MV-4-11 (cell line): ENCODE data around the gene LAMB3.
"Not testable (repeated sequence)": the region's sequence is repeated elsewhere in the genome, so short reads cannot be mapped to it uniquely, and the experiment has no call there.

Experiments
- DNase-seq: peaks from one replicate; lab custom pipeline; 2025; lab: John Stamatoyannopoulos, UW

The LAMB3 gene

GRCh38 chr1:209652121-209652735 lies at the start of gene LAMB3:
TSS of gene LAMB3 (minus strand) at chr1:209652425. CDS start at chr1:209650944, 1,481 bp downstream.
- no peak for DNase-seq

- DNase-seq = not testable (repeated sequence)
Measured at GRCh38 chr1:209700686-209701085, 48.5 kb upstream of the LAMB3 start.

DNA sequence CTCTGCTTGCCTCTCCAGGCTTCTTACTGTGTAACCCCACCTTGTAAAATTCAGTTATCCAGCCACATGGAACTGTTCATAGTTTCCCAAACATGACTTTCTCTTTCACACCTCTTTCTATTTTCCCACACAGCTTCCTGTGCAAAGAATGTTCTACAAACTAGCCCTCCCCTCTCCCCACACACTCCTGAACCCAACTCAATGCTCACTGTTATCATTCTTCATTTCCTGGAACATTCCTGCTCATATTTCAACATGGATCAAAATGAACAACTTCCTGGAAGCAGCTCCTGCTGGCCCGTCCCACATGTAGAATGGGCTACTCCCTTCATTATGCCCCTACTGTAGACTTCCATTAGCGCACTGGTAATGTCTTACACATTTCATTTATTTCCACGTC lies 44.9 kb upstream of the LAMB3 start:
- DNase-seq = no peak

DNA sequence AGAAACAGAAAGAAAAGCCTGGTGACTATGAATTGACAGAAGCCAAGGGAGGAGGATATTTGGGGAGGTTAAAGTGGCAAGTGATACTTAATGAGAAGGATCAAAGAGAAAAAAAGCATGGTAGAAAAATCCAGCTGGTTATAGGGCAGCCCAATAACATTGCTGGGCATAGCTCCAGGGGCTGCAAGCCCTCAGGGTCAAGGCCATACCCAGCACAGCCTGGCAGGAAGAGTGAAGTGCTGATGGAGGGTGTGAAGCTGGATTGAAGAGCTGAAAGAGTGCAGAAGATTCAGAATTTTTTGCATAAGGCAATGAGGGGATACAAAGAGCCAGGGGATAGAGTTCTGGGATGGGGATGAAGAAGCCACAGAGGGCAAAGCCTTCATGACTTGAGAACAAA lies 44.4 kb upstream of the LAMB3 start:
- DNase-seq = no peak

DNA sequence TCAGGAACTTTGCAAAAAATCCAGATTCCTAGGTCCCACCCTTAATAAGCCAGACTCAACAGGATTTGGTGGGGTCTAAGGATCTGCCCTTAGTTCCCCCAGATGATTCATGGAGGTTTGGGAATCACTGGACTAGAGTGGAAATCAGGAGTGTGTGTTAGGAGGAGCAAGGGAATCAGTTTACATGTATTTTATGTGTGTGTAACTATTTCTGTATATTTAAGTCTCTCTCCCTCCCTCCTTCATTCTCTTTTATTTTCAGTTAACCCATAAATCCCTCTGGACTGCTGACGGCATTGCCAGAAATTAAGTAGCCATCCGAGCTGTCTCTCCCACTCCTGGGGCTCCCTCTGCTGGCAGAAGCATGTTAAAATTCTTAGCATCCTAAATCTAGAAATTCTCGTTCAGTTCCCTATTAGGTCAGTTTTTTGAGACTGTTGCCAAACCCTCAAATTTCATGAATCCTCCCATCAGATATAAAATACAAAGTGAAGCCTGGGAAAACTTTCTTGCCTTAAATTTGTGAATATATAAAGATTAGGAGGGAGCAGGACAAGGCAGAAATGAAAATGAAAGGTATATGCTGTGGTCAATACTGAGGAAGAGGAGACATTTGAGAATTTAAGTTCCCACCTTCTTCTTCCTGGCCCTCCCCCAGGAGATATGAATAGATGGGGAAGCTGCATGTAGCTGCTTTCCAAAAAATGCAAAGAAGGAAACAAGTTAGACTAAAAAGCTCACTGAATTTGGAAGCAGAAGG lies 40.7 kb upstream of the LAMB3 start:
- DNase-seq = peak; percentile 70

- DNase-seq = no peak
Measured at GRCh38 chr1:209692296-209692695, 40.1 kb upstream of the LAMB3 start.

DNA sequence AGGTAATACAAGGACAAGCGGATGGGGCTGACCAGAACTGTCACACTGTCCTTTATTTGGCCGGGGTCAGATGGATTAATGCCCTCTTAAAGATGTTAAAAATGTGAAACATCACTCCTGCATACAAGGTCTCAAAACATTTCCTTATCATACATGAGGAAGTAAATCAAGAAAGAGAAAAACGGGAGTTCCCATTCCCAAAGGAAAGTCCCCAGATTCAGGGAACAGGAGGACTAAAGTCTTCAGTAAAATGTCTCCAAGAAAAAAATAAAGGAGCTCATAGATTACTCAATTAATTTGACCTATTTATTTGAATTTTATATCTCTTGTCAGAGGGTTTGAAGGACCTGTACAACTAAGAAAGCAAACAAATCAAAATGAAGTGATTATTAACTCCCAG lies 39.0 kb upstream of the LAMB3 start:
- no peak for DNase-seq

DNA sequence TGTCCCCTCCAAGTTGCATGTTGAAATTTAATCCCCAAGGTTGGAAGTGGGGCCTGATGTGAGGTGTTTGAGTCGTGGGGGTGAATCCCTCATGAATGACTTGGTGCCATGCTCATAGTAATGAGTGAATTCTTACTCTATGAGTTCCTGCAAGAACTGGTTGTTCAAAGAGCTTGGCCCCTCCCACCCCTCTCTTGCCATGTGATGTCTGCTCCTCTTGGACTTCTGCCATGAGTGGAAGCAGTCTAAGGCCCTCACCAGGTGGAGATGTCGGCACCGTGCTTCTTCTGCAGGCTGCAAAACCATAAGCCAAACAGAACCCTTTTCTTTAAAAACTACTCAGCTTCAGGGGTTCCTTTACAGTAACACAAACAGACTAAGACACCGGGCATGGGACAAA lies 37.3 kb upstream of the LAMB3 start:
- DNase-seq = no peak

- DNase-seq = no peak
Measured at GRCh38 chr1:209688746-209689234, 36.6 kb upstream of the LAMB3 start.

DNA sequence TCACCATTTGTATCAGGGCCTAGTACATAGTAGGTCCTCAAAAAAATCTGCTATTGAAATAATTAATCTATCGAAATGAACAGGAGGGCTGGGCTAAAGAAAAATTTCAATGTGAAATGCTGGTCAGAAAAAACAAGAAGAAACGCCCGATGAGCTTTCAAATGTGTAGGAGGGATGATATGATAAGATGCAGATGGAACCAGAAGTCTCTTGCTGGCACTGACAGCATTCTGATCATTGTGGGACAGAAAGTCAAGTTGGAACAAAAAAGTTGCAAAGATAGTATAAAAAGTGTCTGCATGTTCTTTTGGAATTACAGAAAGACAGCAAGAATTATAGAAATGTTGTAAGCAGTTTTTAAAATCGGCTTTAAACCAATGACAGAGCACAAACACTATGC lies 34.1 kb upstream of the LAMB3 start:
- DNase-seq = no peak

DNA sequence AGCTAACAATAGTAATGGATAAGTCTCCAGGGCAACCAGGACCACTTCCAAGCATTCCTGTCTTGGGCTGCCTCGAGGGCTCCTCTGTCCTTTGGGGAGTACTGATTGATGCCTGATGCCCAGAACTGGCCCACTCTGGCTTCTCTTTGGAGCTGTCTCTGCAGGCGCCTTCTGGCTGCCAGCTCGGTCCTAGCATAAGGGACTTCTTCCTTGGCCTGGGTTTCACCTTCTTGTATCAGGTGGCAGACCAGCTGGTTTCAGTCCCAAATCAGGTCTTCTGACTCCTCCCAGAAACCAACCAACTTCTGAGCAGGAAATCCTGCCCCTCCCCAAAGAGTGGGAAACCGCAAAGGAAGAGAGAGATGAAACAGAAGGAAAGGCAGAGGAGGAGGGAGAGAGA lies 33.6 kb upstream of the LAMB3 start:
- DNase-seq = no peak

DNA sequence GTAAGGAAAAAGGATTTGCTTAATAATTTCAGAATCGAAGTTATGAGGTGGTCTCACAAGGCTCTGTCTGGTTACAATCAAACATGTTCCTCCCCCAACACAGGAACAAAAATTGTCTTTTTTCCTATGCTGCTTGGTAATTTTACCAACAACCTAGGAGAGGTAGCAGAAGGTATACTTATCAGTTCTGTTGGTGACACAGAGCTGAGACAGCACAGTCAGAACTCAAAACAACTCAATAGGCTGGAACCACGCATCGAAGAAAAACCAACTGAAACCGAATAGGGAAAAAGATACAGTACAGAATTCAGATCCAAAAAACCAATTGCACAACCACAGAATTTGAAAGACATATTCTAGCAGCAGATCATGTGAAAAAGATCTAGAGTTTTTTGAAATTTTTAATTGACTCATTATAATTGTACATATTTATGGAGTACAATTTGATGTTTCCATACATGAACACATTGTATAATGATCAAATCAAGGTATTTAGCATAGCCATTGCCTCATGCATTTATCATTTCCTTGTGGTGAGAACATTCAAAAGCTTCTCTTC lies 26.8 kb upstream of the LAMB3 start:
- no peak for DNase-seq

- DNase-seq = no peak
Measured at GRCh38 chr1:209675565-209676154, 23.4 kb upstream of the LAMB3 start.

DNA sequence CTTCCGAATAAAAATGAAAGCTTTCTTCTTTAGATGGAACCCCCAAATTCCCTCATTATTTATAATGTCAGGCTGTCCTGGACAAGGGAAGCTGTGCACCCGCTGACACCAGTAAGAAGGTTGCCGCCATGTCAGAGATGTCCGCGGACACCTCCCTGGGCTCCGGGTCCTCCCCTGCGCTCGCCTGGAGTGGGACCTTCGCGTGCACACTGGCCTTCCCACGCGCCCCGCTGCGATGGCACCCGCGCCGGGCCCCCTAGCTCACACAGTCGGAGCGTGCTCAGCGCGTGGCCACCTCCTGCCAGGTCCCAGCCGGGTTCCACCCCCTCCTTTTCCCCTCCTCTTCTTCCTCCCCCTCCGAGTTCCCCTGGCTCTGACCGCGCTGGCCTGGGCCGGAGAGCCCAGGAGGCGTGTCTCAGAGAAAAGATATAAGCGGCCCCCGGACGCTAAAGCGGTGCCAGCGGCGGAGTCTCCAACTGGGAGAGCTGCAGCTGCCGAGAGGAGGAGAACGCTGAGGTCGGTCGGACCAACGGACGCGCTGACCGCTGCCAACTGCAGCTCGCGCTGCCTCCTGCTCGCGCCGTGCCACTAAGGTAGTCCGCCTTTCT lies 22.8 kb upstream of the LAMB3 start, which contains the start of gene G0S2:
TSS of gene G0S2 (plus strand) at position 456 of the 608 bp plus-strand sequence. CDS start 273 bp downstream, outside the sequence.
- peak; percentile 45 for DNase-seq

DNA sequence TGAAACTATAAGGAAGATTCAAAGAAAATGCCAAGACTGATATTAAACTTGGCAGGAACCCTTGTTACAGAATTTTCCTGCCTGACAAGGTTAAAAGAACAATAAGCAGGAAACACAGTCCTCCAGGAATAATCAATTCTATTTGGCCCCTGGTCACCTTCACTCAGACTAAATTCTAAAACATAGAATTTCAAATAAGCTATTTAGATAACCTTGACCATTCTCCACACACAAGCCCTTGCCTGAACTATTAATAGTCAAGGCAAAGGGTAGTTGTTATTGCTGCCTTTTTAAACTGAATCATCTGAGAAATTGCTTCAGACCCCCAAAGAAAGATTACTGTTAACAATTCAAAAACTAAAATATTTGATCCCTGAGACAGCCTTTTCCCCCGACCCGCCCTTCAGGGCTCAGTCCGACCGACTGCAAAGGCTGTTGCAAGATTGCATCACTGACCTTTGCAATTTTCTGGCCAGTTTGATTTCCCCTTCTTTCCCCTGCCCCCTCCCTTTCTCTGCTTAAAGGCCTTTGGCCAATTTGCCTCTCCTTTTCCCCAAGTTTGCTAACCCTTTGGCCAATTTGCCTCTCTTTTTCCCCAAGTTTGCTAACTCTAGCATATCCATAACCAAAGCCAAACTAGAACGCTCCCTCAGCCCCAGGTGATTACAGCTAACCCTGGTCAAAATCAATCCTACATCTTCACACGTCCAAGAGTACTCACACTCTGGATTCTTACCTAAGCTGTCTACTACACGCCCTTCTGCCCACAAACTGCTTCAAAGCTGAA lies 21.6 kb upstream of the LAMB3 start:
- DNase-seq = peak; percentile 63

GRCh38 chr1:209672705-209673630 lies 20.7 kb upstream of the LAMB3 start:
- peak; percentile 59 for DNase-seq

DNA sequence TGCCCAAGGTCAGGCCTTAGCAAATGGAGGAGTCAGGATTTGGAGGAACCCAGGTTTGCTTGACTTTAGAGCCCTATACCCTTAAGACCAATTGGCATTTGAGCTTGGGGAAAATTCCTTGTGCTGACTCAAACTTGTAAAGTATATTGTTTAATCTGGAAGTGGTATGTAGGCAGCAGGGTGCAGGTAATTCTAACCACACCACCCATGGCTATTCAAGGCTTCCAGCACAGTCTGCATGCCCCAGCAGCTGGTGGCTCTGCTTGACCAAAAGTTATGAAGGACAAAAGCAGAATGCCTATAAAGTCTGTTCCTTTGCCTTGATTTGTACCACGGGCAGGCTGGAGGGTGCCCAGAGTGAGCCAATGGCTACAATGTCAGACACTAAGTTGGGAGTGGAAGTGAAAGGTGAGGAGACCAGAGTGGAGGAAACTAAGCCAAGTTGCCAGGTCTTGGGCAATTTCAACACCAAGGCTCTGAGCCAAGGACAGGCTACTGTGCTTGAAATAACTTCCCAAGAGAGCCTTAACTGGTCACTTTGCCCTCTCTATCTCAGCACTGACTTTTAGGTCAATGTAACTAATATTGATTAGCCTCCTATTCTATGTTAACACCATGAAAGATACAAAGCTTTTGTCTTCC lies 18.3 kb upstream of the LAMB3 start:
- no peak for DNase-seq

DNA sequence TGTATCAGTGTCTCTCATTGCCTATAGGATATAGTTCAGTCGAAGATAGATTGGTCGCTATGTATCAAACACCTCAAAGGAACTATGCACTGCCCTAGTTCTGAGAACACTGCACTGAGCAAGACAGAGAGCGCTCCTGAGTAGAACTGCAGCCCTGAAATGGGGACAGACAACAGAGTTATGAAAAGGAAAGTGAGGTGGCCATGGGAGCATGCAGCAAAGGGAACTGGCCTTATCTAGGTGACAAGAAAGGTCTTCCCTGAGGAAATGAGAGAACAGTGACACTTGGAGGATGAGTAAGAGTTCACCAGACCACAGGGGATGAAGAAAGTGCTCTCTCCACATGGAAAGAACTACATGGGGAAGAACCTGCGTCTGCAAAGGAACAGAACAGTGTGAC lies 15.5 kb upstream of the LAMB3 start:
- peak; percentile 51 for DNase-seq

- no peak for DNase-seq
Measured at GRCh38 chr1:209667103-209667502, 14.9 kb upstream of the LAMB3 start.

GRCh38 chr1:209662879-209663327 lies 10.7 kb upstream of the LAMB3 start:
- DNase-seq = no peak
